SK-N-SH (cell line): ENCODE data around the gene CSTF3.

ENCODE experiments used
- CTCF ChIP-seq: fragments of 200-600 bp; sonication (generic); IDR thresholded peaks from 2 replicates; pipeline ENCODE4 v1.6.1; 2017; ENCODE audit warnings: antibody characterized with exemption, mild to moderate bottlenecking, moderate library complexity
- FOSL2 ChIP-seq: IDR thresholded peaks from 2 replicates; pipeline ENCODE4 v1.4.0; 2012; ENCODE audit warnings: low read depth, mild to moderate bottlenecking, moderate library complexity, borderline replicate concordance
- FOXM1 ChIP-seq: IDR thresholded peaks from 2 replicates; pipeline ENCODE4 v1.4.0; 2012; ENCODE audit warnings: low read depth, mild to moderate bottlenecking

- TF ChIP-seq FOXM1: no peak
- TF ChIP-seq FOSL2: no peak
- no peak for TF ChIP-seq CTCF
These were observed 9.9 kb downstream of the CSTF3 start for GRCh38 chr11:33151399-33151798.
